Hepatocyte (in vitro differentiated cells): ENCODE results near the gene ATXN10. TPM values are rescaled to one million over a fixed set of nuclear protein-coding genes. Genes with fewer than 3 reads are reported as not detected.

ENCODE experiments used
- DNase-seq: peaks from one replicate; pipeline ENCODE4 v3.0.0-alpha.2; 2016; ENCODE audit warnings: low spot score
- H2AFZ ChIP-seq: fragments of 200-600 bp; sonication (generic); 2 replicates; pipeline ENCODE4 v1.6.0; 2016; ENCODE audit warnings: antibody characterized with exemption, mild to moderate bottlenecking
- H3K27ac ChIP-seq: fragments of 200-600 bp; sonication (generic); 2 replicates; pipeline ENCODE4 v1.5.1; 2016; ENCODE audit warnings: mild to moderate bottlenecking
- H3K27me3 ChIP-seq: fragments of 200-600 bp; sonication (generic); 2 replicates; pipeline ENCODE4 v1.6.1; 2016
- H3K36me3 ChIP-seq: fragments of 200-600 bp; sonication (generic); replicated peaks from 2 replicates; pipeline ENCODE4 v1.5.1; 2016; ENCODE audit warnings: low read depth; ENCODE audit not compliant: insufficient read depth
- H3K4me1 ChIP-seq: fragments of 200-600 bp; sonication (generic); 2 replicates; pipeline ENCODE4 v1.5.1; 2016; ENCODE audit warnings: mild to moderate bottlenecking, moderate library complexity; ENCODE audit not compliant: insufficient read depth
- H3K4me2 ChIP-seq: fragments of 200-600 bp; sonication (generic); 2 replicates; pipeline ENCODE4 v1.6.0; 2016
- H3K4me3 ChIP-seq: fragments of 200-600 bp; sonication (generic); 2 replicates; pipeline ENCODE4 v1.5.1; 2016; ENCODE audit warnings: mild to moderate bottlenecking
- H3K79me2 ChIP-seq: fragments of 200-600 bp; sonication (generic); 2 replicates; pipeline ENCODE4 v1.6.0; 2017; ENCODE audit warnings: mild to moderate bottlenecking
- H3K9me2 ChIP-seq: fragments of 200-600 bp; sonication (generic); replicated peaks from 2 replicates; pipeline ENCODE4 v1.6.0; 2017; ENCODE audit warnings: mild to moderate bottlenecking; ENCODE audit not compliant: insufficient read depth
- H3K9me3 ChIP-seq: fragments of 200-600 bp; sonication (generic); 2 replicates; pipeline ENCODE4 v1.5.1; 2016; ENCODE audit warnings: low read depth, mild to moderate bottlenecking
- H4K20me1 ChIP-seq: fragments of 200-600 bp; sonication (generic); 2 replicates; pipeline ENCODE4 v1.6.0; 2016; ENCODE audit warnings: mild to moderate bottlenecking; ENCODE audit not compliant: insufficient read depth, poor library complexity, severe bottlenecking
- CTCF ChIP-seq: fragments of 200-600 bp; sonication (generic); IDR thresholded peaks from 2 replicates; pipeline ENCODE4 v1.5.1; 2016; ENCODE audit warnings: antibody characterized with exemption, mild to moderate bottlenecking; ENCODE audit not compliant: poor library complexity
- EZH2 ChIP-seq: fragments of 200-600 bp; sonication (generic); IDR thresholded peaks from 2 replicates; pipeline ENCODE4 v1.6.1; 2016; ENCODE audit warnings: antibody characterized with exemption, mild to moderate bottlenecking, borderline replicate concordance
- EZH2phosphoT487 ChIP-seq: fragments of 200-600 bp; sonication (generic); IDR thresholded peaks from one replicate; pipeline ENCODE4 v1.6.1; 2018; ENCODE audit warnings: antibody characterized with exemption, mild to moderate bottlenecking, low read depth, moderate library complexity; ENCODE audit not compliant: unreplicated experiment, severe bottlenecking
- WGBS: methylation state at CpG from one replicate; pipeline ENCODE4 v1.1.6; 2016; ENCODE audit warnings: low lambda C conversion rate; ENCODE audit errors: missing lambda C conversion rate; 5-methylcytosine and 5-hydroxymethylcytosine counted together
- polyA plus RNA-seq: library from polyadenylated mRNA; unstranded; fragments of >200 nt; fragmentation: Nextera tagmentation; extraction: Ambion mirVana; gene quantifications from 2 replicates; pipeline ENCODE4 v1.2.1, GENCODE V29; 2016
- total RNA-seq: library from RNA; depleted of rRNA; stranded (reverse); fragments of >200 nt; gene quantifications from 2 replicates; pipeline ENCODE4 v1.2.3, GENCODE V29; 2014

ATXN10 gene
- total and polyA plus RNA-seq, 2 experiments from 2014 or later = 141 to 186 TPM

GRCh38 chr22:45878051-45878781 is 206.6 kb downstream of the ATXN10 start:
- no peak overlapping the region for H2AFZ ChIP-seq
- peaks cover 5% of the 10 kb centered on the region for H3K9me3 ChIP-seq
- H3K27ac ChIP-seq = no peak overlapping the region
- TF ChIP-seq EZH2phosphoT487 = no peak
- no peak for TF ChIP-seq EZH2
- TF ChIP-seq CTCF = no peak
- H3K79me2 ChIP-seq = no peaks in the 10 kb centered on the region
- DNase-seq = no peak
- 43% methylated on average over 22 of the region's 25 CpGs for WGBS
- H3K4me3 ChIP-seq = no peak overlapping the region
- H3K36me3 ChIP-seq = no peaks in the 10 kb centered on the region
- no peaks in the 10 kb centered on the region for H3K9me2 ChIP-seq
- H3K4me2 ChIP-seq = no peak overlapping the region
- no peaks in the 10 kb centered on the region for H3K4me1 ChIP-seq
- no peaks in the 10 kb centered on the region for H4K20me1 ChIP-seq
- H3K27me3 ChIP-seq = peaks cover 15% of the 10 kb centered on the region

GRCh38 chr22:45878901-45879551 is 207.4 kb downstream of the ATXN10 start:
- Histone ChIP-seq H3K79me2 (no peaks in the 10 kb centered on the region), H4K20me1 (no peaks in the 10 kb centered on the region), H2AFZ (no peak overlapping the region), H3K27ac (no peak overlapping the region), H3K9me3 (no peaks in the 10 kb centered on the region), H3K4me1 (no peaks in the 10 kb centered on the region), H3K4me2 (no peak overlapping the region), H3K4me3 (no peak overlapping the region), H3K27me3 (peaks cover 15% of the 10 kb centered on the region), H3K36me3 (no peaks in the 10 kb centered on the region), H3K9me2 (no peaks in the 10 kb centered on the region)
- TF ChIP-seq EZH2 (no peak), EZH2phosphoT487 (no peak), CTCF (no peak)
- DNase-seq = no peak
- WGBS = 73% methylated on average over 14 of the region's 16 CpGs

GRCh38 chr22:45879552-45879949 is 207.9 kb downstream of the ATXN10 start:
- no peak for DNase-seq
- Histone ChIP-seq H3K4me1 (no peaks in the 10 kb centered on the region), H3K79me2 (no peaks in the 10 kb centered on the region), H3K4me2 (no peak overlapping the region), H3K27ac (no peak overlapping the region), H2AFZ (no peak overlapping the region), H4K20me1 (no peaks in the 10 kb centered on the region), H3K27me3 (peaks cover 15% of the 10 kb centered on the region), H3K36me3 (no peaks in the 10 kb centered on the region), H3K4me3 (no peak overlapping the region), H3K9me2 (no peaks in the 10 kb centered on the region), H3K9me3 (no peaks in the 10 kb centered on the region)
- no peak for TF ChIP-seq EZH2
- TF ChIP-seq CTCF = no peak
- no peak for TF ChIP-seq EZH2phosphoT487
- 93% methylated on average over 6 of the region's 6 CpGs for WGBS
